ENCODE measurements around the gene TSPAN9. TPM values are rescaled to one million over a fixed set of nuclear protein-coding genes. Genes with fewer than 3 reads are reported as not detected.

TSPAN9 gene
- polyA plus RNA-seq, 1 experiment = 67.0 TPM

GRCh38 chr12:3204730-3205531 lies 127.8 kb downstream of the TSPAN9 start:
- POLR2A ChIA-PET = no interaction called here
- CTCF ChIA-PET = interaction anchor here (0.7 to 1.1 kb wide), 3 partner anchors 8 to 131 kb away, joined by 3 to 4 read pairs (median 3); no protein-coding TSS in a partner anchor
- no peak overlapping the region for H3K4me3 ChIP-seq (ENCODE audit: low read depth, low read length)

DNA sequence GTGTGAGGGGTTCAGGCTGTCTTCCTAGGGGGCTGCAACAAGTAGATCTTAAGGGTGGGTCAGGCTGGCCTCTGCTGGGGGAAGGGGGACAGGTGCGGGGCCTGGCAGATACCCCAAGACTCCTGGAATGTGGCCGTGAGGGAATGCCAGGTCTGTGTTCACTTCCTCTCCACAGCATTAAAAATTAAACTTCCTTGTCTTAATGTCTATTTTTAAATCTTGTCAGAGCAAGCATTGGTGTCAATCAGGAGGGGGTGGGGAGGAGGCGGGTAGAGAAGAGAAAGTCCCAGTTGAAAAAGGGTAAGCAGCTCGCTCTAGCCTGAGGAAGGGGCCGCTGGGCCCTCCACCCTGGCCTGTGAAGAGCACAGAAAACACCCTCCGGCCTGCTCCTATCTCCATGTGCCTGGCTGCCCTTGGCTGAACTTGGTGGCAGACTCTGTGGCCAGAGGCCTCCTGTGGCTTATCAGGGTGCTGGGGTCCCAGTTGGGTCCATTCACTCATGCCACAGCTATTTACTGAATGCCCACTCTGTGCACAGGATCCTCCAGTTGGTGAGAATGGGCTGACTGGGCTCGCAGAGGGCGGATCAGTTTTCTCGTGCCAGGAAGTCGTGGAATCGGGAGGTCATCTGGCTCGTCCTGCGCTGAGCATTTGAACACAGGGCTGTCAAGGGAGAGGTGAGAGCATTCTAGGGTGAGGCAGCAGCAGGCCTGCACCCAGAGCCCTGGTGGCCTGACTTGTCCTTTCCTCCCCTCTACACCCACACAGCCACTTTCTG lies 128.8 kb downstream of the TSPAN9 start:
- CTCF ChIA-PET = interaction anchor here (1.1 to 1.3 kb wide), 4 partner anchors 10 to 71 kb away, joined by 3 read pairs; no protein-coding TSS in a partner anchor
- POLR2A ChIA-PET = no interaction called here
- TF ChIP-seq CTCF (IDR thresholded peaks at IDR 0.05; ENCODE audit: insufficient read depth, low read depth, low read length) = no peak
- Histone ChIP-seq H3K4me3 (ENCODE audit: low read depth, low read length) (no peak overlapping the region), H3K27me3 (ENCODE audit: control insufficient read depth, insufficient read depth, low read length) (peaks cover 2% of the 10 kb centered on the region; the same call in 1 of the 2 replicates), H3K36me3 (ENCODE audit: control insufficient read depth, insufficient read depth, low read length) (no peaks in the 10 kb centered on the region)
- no peak for DNase-seq (ENCODE audit: low read depth)

More at GRCh38 chr12:3204730-3205531, 127.8 kb downstream of the TSPAN9 start:
- Histone ChIP-seq H3K36me3 (ENCODE audit: control insufficient read depth, insufficient read depth, low read length) (no peaks in the 10 kb centered on the region), H3K27me3 (ENCODE audit: control insufficient read depth, insufficient read depth, low read length) (peaks cover 2% of the 10 kb centered on the region; the same call in 1 of the 2 replicates)
- no peak for TF ChIP-seq CTCF (IDR thresholded peaks at IDR 0.05; ENCODE audit: insufficient read depth, low read depth, low read length)
- DNase-seq (ENCODE audit: low read depth) = no peak

GRCh38 chr12:3206536-3207072 lies 129.4 kb downstream of the TSPAN9 start:
- CTCF ChIA-PET = interaction anchor here (0.8 to 1.4 kb wide), 7 partner anchors 11 to 83 kb away, joined by 3 to 5 read pairs (median 3); no protein-coding TSS in a partner anchor
- no peak for DNase-seq (ENCODE audit: low read depth)
- Histone ChIP-seq H3K4me3 (ENCODE audit: low read depth, low read length) (no peak overlapping the region), H3K27me3 (ENCODE audit: control insufficient read depth, insufficient read depth, low read length) (no peaks in the 10 kb centered on the region; the same call in 1 of the 2 replicates), H3K36me3 (ENCODE audit: control insufficient read depth, insufficient read depth, low read length) (no peaks in the 10 kb centered on the region)
- POLR2A ChIA-PET = no interaction called here
- TF ChIP-seq CTCF (IDR thresholded peaks at IDR 0.05; ENCODE audit: insufficient read depth, low read depth, low read length) = no peak

GRCh38 chr12:3207175-3207574 lies 130.0 kb downstream of the TSPAN9 start:
- no peak overlapping the region for H3K4me3 ChIP-seq (ENCODE audit: low read depth, low read length)
- no peak for TF ChIP-seq CTCF (IDR thresholded peaks at IDR 0.05; ENCODE audit: insufficient read depth, low read depth, low read length)
- DNase-seq (ENCODE audit: low read depth) = no peak
- no peaks in the 10 kb centered on the region for H3K27me3 ChIP-seq (ENCODE audit: control insufficient read depth, insufficient read depth, low read length)
- ChIA-PET CTCF (interaction anchor here (0.8 to 1.4 kb wide), 6 partner anchors 11 to 84 kb away, joined by 3 to 5 read pairs (median 3); no protein-coding TSS in a partner anchor), POLR2A (no interaction called here)
- H3K36me3 ChIP-seq (ENCODE audit: control insufficient read depth, insufficient read depth, low read length) = no peaks in the 10 kb centered on the region
